ENCODE results near the gene ZGRF1. TPM values are rescaled to one million over a fixed set of nuclear protein-coding genes. Genes with fewer than 3 reads are reported as not detected.

ZGRF1 gene
- total and polyA plus RNA-seq, 9 of the 15 experiments (the other 6 are each of a cell fraction or from before 2014, with no cell fraction given) = 8.8 to 35.2 (median 22.0) TPM

- Histone ChIP-seq H3K27me3 (ENCODE audit: control insufficient read depth in 2 of 2, insufficient read depth in 2 of 2, low read length in 2 of 2) (no peaks in the 10 kb centered on the region), H3K9ac (ENCODE audit: insufficient read depth in 1 of 2, low read depth in 2 of 2, low read length in 2 of 2) (no peak overlapping the region), H3K36me3 (ENCODE audit: control insufficient read depth, insufficient read depth, low read length) (peaks cover 41% of the 10 kb centered on the region), H3K4me2 (ENCODE audit: insufficient read depth, low read length) (no peak overlapping the region), H3K9me1 (ENCODE audit: control insufficient read depth, insufficient read depth, low read length) (no peaks in the 10 kb centered on the region), H4K20me1 (replicated peaks; ENCODE audit: control insufficient read depth, insufficient read depth, low read length) (no peaks in the 10 kb centered on the region), H3K27ac (ENCODE audit: extremely low read depth, low read depth, low read length) (no peak overlapping the region), H3K4me3 (no peak overlapping the region), H2AFZ (ENCODE audit: low read depth, low read length) (no peak overlapping the region), H3K79me2 (ENCODE audit: control insufficient read depth, insufficient read depth, low read length) (no peaks in the 10 kb centered on the region), H3K9me3 (replicated peaks; ENCODE audit: control insufficient read depth, insufficient read depth, low read depth, low read length) (no peaks in the 10 kb centered on the region), H3K4me1 (replicated peaks in 1 of 2; ENCODE audit: control insufficient read depth in 2 of 2, insufficient read depth in 2 of 2, low read length in 2 of 2) (no peaks in the 10 kb centered on the region; a peak in 1 of 5 replicates)
- ATAC-seq = peak; percentile 95
- no TSS peak for BruUV-seq (replicated peaks)
- ChIA-PET POLR2A (interaction anchor here (0.7 kb wide), 1 partner anchor 405 kb away, joined by 3 read pairs; no protein-coding TSS in a partner anchor), CTCF (ENCODE audit: low intra/inter-chr PET ratio) (interaction anchor here (0.9 to 1.6 kb wide), 4 partner anchors 21 to 505 kb away, joined by 3 to 6 read pairs (median 4); no protein-coding TSS in a partner anchor)
- FAIRE-seq = peak; percentile 70
- in situ Hi-C loops (cut with MboI) (no loop called here), intact Hi-C loops (cut with micrococcal nuclease) (loop anchor here (1.0 to 10.0 kb wide), 4 partner anchors 81 to 507 kb away; no protein-coding TSS in a partner anchor)
- DNase-seq (ENCODE audit: extremely low read depth in 1 of 4, low spot score in 3 of 4) = peak; percentile 36 to 60 (median 46)
- no peak for TF ChIP-seq CHAMP1 (IDR thresholded peaks at IDR 0.05)
- TF ChIP-seq ZNF780A (CRISPR knock-in tag; IDR thresholded peaks at IDR 0.05) = no peak
- no peak for TF ChIP-seq SAFB2 (IDR thresholded peaks at IDR 0.05; ENCODE audit: borderline replicate concordance, low read depth, low read length, severe bottlenecking)
- no peak for TF ChIP-seq BMI1 (IDR thresholded peaks at IDR 0.05; ENCODE audit: low read length)
- no peak for TF ChIP-seq CTBP1 (IDR thresholded peaks at IDR 0.05; ENCODE audit: borderline replicate concordance)
- no peak for TF ChIP-seq FIP1L1 (IDR thresholded peaks at IDR 0.05; ENCODE audit: low read depth, low read length, poor library complexity, severe bottlenecking)
- TF ChIP-seq REST (IDR thresholded peaks at IDR 0.05; ENCODE audit: borderline replicate concordance) = peak; percentile 48; the same call in 1 of the 2 replicates
- TF ChIP-seq REST (CRISPR knock-in tag; IDR thresholded peaks at IDR 0.05; ENCODE audit: low read depth) = no peak
- TF ChIP-seq MECOM (CRISPR knock-in tag; IDR thresholded peaks at IDR 0.05) = no peak
- no peak for TF ChIP-seq STAT6 (CRISPR knock-in tag; IDR thresholded peaks at IDR 0.05)
Observed at GRCh38 chr4:112604589-112604988, 32.1 kb downstream of the ZGRF1 start.
